Liver (tissue), 9 donors: ENCODE results near the gene ZFYVE9. TPM values are rescaled to one million over a fixed set of nuclear protein-coding genes. Genes with fewer than 3 reads are reported as not detected.

Experiments used
- DNase-seq: peaks from one replicate; pipeline ENCODE4 v3.0.0-alpha.2; 2017; ENCODE audit warnings: low spot score
- H3K27ac ChIP-seq, 2 donors: one replicate each; pipeline ENCODE4 v1.7.0; 2013; ENCODE audit warnings: inconsistent platforms in 2 of 2, low read length in 2 of 2, control low read depth in 1 of 2, low read depth in 1 of 2, mild to moderate bottlenecking in 1 of 2
- H3K27me3 ChIP-seq, 4 donors: one replicate each; pipeline versions ENCODE4 v1.6.1 to v1.7.0; 2013; ENCODE audit warnings: low read length in 3 of 4, inconsistent platforms in 1 of 4, mild to moderate bottlenecking in 1 of 4, moderate library complexity in 1 of 4; ENCODE audit not compliant: control insufficient read depth in 4 of 4, insufficient read depth in 4 of 4
- H3K36me3 ChIP-seq, 4 donors: one replicate each; pipeline versions ENCODE4 v1.6.1 to v1.7.0; 2013; ENCODE audit warnings: low read length in 3 of 4, mild to moderate bottlenecking in 3 of 4, low read depth in 1 of 4, moderate library complexity in 1 of 4; ENCODE audit not compliant: control insufficient read depth in 4 of 4, insufficient read depth in 3 of 4
- H3K4me1 ChIP-seq, 4 donors: one replicate each; pipeline versions ENCODE4 v1.6.1 to v1.7.0; 2013; ENCODE audit warnings: low read length in 3 of 4, mild to moderate bottlenecking in 3 of 4, moderate library complexity in 1 of 4; ENCODE audit not compliant: control insufficient read depth in 4 of 4, insufficient read depth in 4 of 4
- H3K4me3 ChIP-seq, 3 donors: one replicate each; pipeline versions ENCODE4 v1.6.1 to v1.7.0; 2013; ENCODE audit warnings: low read length in 3 of 3, control low read depth in 1 of 3, low read depth in 1 of 3, mild to moderate bottlenecking in 1 of 3
- H3K9ac ChIP-seq, 2 donors: one replicate each; pipeline ENCODE4 v1.7.0; 2013; ENCODE audit warnings: low read length in 2 of 2, mild to moderate bottlenecking in 2 of 2, moderate library complexity in 2 of 2, control low read depth in 1 of 2, low read depth in 1 of 2
- H3K9me3 ChIP-seq, 4 donors: one replicate each; pipeline versions ENCODE4 v1.6.1 to v1.7.0; 2013; ENCODE audit warnings: low read length in 3 of 4; ENCODE audit not compliant: control insufficient read depth in 4 of 4
- EGR1 ChIP-seq, 2 donors: IDR thresholded peaks; 2 replicates each; pipeline ENCODE4 v1.6.1; 2016 to 2018; ENCODE audit warnings: antibody characterized with exemption in 2 of 2, low read depth in 2 of 2
- FOXA1 ChIP-seq: IDR thresholded peaks from 2 replicates; pipeline ENCODE4 v1.6.1; 2016; ENCODE audit warnings: antibody characterized with exemption
- FOXA2 ChIP-seq: IDR thresholded peaks from 2 replicates; pipeline ENCODE4 v1.6.1; 2016; ENCODE audit warnings: antibody characterized with exemption
- GABPA ChIP-seq, 2 donors: IDR thresholded peaks in 1 of 2; conservative IDR thresholded peaks in 1 of 2; 2 replicates each; pipeline ENCODE4 v1.6.1; 2016; ENCODE audit warnings: antibody characterized with exemption in 2 of 2, mild to moderate bottlenecking in 1 of 2, moderate library complexity in 1 of 2
- HNF4A ChIP-seq, 2 donors: conservative IDR thresholded peaks; 2 replicates each; pipeline ENCODE4 v1.6.1; 2016; ENCODE audit warnings: antibody characterized with exemption in 2 of 2, mild to moderate bottlenecking in 2 of 2
- HNF4G ChIP-seq: IDR thresholded peaks from 2 replicates; pipeline ENCODE4 v1.6.1; 2016; ENCODE audit warnings: antibody characterized with exemption
- JUND ChIP-seq, 2 donors: IDR thresholded peaks; 2 replicates each; pipeline ENCODE4 v1.6.1; 2016; ENCODE audit warnings: antibody characterized with exemption in 2 of 2
- NR2F2 ChIP-seq: IDR thresholded peaks from 2 replicates; pipeline ENCODE4 v1.6.1; 2016; ENCODE audit warnings: antibody characterized with exemption
- RAD21 ChIP-seq, 2 donors: IDR thresholded peaks; 2 replicates each; pipeline ENCODE4 v1.6.1; 2016; ENCODE audit warnings: antibody characterized with exemption in 2 of 2, mild to moderate bottlenecking in 2 of 2
- TAF1 ChIP-seq: conservative IDR thresholded peaks from 2 replicates; pipeline ENCODE4 v1.6.1; 2016; ENCODE audit warnings: antibody characterized with exemption, mild to moderate bottlenecking
- YY1 ChIP-seq: IDR thresholded peaks from 2 replicates; pipeline ENCODE4 v1.6.1; 2016; ENCODE audit warnings: antibody characterized with exemption, mild to moderate bottlenecking
- WGBS: extraction: QIAGEN DNeasy Blood & Tissue Kit; methylation state at CpG from one replicate; pipeline ENCODE4 v1.1.7; 2013; 5-methylcytosine and 5-hydroxymethylcytosine counted together
- polyA plus RNA-seq, 2 donors: library from polyadenylated mRNA; stranded (reverse) in 1 of 2; unstranded in 1 of 2; fragments of 200-250 nt in 1 of 2; fragments of >200 nt in 1 of 2; fragmentation: Nextera tagmentation in 1 of 2; extraction: Ambion mirVana in 1 of 2; gene quantifications; one replicate each; pipeline versions ENCODE4 v1.2.1 to v1.2.3, GENCODE V29; 2013 to 2015
- total RNA-seq, 2 donors: library from RNA; depleted of rRNA; stranded (reverse); fragments of >200 nt; gene quantifications; one replicate each; pipeline ENCODE4 v1.2.3, GENCODE V29; 2014
- TF ChIP-seq, protein P1 (sequence below): IDR thresholded peaks from 2 replicates; pipeline ENCODE4 v1.6.1; 2016; ENCODE audit warnings: antibody characterized with exemption
- TF ChIP-seq, protein P2 (sequence below): IDR thresholded peaks from 2 replicates; pipeline ENCODE4 v1.6.1; 2016; ENCODE audit warnings: antibody characterized with exemption, mild to moderate bottlenecking
- TF ChIP-seq, protein P3 (sequence below): fragments of 150-350 bp; IDR thresholded peaks from 2 replicates; pipeline ENCODE4 v1.5.1; 2017; ENCODE audit warnings: improper control_type of control experiment, low read depth, low read length; ENCODE audit not compliant: missing input control
- TF ChIP-seq, protein P4 (sequence below): IDR thresholded peaks from 2 replicates; pipeline ENCODE4 v1.6.1; 2016; ENCODE audit warnings: antibody characterized with exemption
- TF ChIP-seq, protein P5 (sequence below): IDR thresholded peaks from 2 replicates; pipeline ENCODE4 v1.6.1; 2016; ENCODE audit warnings: antibody characterized with exemption
- donor health status: healthy.
- donor health status: healthy.
- donor health status: healthy.
- donor health status: healthy.
- donor health status: healthy.

Gene ZFYVE9
- total and polyA plus RNA-seq, 4 donors = 3.8 to 20.9 (median 7.7) TPM

- Histone ChIP-seq H3K27me3 (no peaks in the 10 kb centered on the region), H3K9me3 (no peaks in the 10 kb centered on the region), H3K9ac (no peak overlapping the region), H3K4me3 (no peak overlapping the region), H3K36me3 (peaks cover 0 to 4% (median 0%) of the 10 kb centered on the region in 4 donors), H3K4me1 (peaks cover 0 to 5% (median 3%) of the 10 kb centered on the region in 4 donors), H3K27ac (no peak overlapping the region)
- TF ChIP-seq, protein P1, sequence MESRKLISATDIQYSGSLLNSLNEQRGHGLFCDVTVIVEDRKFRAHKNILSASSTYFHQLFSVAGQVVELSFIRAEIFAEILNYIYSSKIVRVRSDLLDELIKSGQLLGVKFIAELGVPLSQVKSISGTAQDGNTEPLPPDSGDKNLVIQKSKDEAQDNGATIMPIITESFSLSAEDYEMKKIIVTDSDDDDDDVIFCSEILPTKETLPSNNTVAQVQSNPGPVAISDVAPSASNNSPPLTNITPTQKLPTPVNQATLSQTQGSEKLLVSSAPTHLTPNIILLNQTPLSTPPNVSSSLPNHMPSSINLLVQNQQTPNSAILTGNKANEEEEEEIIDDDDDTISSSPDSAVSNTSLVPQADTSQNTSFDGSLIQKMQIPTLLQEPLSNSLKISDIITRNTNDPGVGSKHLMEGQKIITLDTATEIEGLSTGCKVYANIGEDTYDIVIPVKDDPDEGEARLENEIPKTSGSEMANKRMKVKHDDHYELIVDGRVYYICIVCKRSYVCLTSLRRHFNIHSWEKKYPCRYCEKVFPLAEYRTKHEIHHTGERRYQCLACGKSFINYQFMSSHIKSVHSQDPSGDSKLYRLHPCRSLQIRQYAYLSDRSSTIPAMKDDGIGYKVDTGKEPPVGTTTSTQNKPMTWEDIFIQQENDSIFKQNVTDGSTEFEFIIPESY = no peak
- TF ChIP-seq HNF4G = no peak
- TF ChIP-seq, protein P2, sequence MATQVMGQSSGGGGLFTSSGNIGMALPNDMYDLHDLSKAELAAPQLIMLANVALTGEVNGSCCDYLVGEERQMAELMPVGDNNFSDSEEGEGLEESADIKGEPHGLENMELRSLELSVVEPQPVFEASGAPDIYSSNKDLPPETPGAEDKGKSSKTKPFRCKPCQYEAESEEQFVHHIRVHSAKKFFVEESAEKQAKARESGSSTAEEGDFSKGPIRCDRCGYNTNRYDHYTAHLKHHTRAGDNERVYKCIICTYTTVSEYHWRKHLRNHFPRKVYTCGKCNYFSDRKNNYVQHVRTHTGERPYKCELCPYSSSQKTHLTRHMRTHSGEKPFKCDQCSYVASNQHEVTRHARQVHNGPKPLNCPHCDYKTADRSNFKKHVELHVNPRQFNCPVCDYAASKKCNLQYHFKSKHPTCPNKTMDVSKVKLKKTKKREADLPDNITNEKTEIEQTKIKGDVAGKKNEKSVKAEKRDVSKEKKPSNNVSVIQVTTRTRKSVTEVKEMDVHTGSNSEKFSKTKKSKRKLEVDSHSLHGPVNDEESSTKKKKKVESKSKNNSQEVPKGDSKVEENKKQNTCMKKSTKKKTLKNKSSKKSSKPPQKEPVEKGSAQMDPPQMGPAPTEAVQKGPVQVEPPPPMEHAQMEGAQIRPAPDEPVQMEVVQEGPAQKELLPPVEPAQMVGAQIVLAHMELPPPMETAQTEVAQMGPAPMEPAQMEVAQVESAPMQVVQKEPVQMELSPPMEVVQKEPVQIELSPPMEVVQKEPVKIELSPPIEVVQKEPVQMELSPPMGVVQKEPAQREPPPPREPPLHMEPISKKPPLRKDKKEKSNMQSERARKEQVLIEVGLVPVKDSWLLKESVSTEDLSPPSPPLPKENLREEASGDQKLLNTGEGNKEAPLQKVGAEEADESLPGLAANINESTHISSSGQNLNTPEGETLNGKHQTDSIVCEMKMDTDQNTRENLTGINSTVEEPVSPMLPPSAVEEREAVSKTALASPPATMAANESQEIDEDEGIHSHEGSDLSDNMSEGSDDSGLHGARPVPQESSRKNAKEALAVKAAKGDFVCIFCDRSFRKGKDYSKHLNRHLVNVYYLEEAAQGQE = no peak
- 57% methylated on average over 3 of the region's 3 CpGs for WGBS
- DNase-seq = no peak
Observed at GRCh38 chr1:52268372-52268771, 126.5 kb downstream of the ZFYVE9 start.

- no peaks in the 10 kb centered on the region for H3K27me3 ChIP-seq
- DNase-seq = no peak
- no peaks in the 10 kb centered on the region for H3K9me3 ChIP-seq
- H3K9ac ChIP-seq = no peak overlapping the region
- TF ChIP-seq FOXA2 (no peak), FOXA1 (no peak)
- peaks cover 0 to 3% (median under 1%) of the 10 kb centered on the region in 4 donors for H3K36me3 ChIP-seq
- no peaks in the 10 kb centered on the region for H3K4me1 ChIP-seq
- no peak overlapping the region for H3K27ac ChIP-seq
- H3K4me3 ChIP-seq = no peak overlapping the region
- 81% methylated on average over 2 of the region's 2 CpGs for WGBS
Observed at GRCh38 chr1:52281518-52281917, 139.6 kb downstream of the ZFYVE9 start.

DNA sequence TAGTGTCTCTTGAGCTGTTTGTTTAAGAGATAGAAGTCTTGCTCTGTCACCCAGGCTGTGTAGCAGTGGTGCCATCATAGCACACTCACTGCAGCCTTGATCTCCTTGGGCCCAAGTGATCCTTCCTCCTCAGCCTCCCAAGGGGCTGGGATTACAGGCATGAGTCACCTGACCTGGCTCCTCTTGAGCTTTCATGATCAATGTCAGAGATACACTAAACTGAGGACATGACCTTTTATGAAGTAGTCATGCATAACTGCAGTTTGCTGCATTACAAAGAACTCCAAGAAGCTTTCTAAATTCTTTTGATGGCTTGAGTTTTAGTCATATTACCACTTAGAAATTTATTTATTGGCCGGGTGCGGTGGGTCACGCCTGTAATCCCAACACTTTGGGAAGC, 146.4 kb downstream of the ZFYVE9 start:
- H3K36me3 ChIP-seq = peaks cover 0 to 2% (median 0%) of the 10 kb centered on the region in 4 donors
- H3K27me3 ChIP-seq = no peaks in the 10 kb centered on the region
- no peaks in the 10 kb centered on the region for H3K4me1 ChIP-seq
- H3K9me3 ChIP-seq = no peaks in the 10 kb centered on the region
- no peak overlapping the region for H3K4me3 ChIP-seq
- H3K27ac ChIP-seq = no peak overlapping the region
- no peak for DNase-seq
- no peak overlapping the region for H3K9ac ChIP-seq
- WGBS = 99% methylated on average over 3 of the region's 3 CpGs
- TF ChIP-seq, protein P2 = no peak
- TF ChIP-seq, protein P3, sequence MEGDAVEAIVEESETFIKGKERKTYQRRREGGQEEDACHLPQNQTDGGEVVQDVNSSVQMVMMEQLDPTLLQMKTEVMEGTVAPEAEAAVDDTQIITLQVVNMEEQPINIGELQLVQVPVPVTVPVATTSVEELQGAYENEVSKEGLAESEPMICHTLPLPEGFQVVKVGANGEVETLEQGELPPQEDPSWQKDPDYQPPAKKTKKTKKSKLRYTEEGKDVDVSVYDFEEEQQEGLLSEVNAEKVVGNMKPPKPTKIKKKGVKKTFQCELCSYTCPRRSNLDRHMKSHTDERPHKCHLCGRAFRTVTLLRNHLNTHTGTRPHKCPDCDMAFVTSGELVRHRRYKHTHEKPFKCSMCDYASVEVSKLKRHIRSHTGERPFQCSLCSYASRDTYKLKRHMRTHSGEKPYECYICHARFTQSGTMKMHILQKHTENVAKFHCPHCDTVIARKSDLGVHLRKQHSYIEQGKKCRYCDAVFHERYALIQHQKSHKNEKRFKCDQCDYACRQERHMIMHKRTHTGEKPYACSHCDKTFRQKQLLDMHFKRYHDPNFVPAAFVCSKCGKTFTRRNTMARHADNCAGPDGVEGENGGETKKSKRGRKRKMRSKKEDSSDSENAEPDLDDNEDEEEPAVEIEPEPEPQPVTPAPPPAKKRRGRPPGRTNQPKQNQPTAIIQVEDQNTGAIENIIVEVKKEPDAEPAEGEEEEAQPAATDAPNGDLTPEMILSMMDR = no peak
- TF ChIP-seq YY1 = no peak
- TF ChIP-seq, protein P4, sequence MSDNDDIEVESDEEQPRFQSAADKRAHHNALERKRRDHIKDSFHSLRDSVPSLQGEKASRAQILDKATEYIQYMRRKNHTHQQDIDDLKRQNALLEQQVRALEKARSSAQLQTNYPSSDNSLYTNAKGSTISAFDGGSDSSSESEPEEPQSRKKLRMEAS = no peak
- TF ChIP-seq, protein P5, sequence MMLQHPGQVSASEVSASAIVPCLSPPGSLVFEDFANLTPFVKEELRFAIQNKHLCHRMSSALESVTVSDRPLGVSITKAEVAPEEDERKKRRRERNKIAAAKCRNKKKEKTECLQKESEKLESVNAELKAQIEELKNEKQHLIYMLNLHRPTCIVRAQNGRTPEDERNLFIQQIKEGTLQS = no peak
- TF ChIP-seq HNF4G = no peak
- TF ChIP-seq GABPA (IDR thresholded peaks at IDR 0.05 in 1 of 2, conservative IDR thresholded peaks at IDR 0.05 in 1 of 2) = no peak
- no peak for TF ChIP-seq FOXA2
- TF ChIP-seq HNF4A (conservative IDR thresholded peaks at IDR 0.05) = no peak
- TF ChIP-seq NR2F2 = no peak
- TF ChIP-seq EGR1 (IDR thresholded peaks at IDR 0.05; ENCODE audit: low read depth in 2 of 2) = no peak
- TF ChIP-seq TAF1 = no peak
- no peak for TF ChIP-seq JUND (IDR thresholded peaks at IDR 0.05)
- TF ChIP-seq FOXA1 = no peak
- TF ChIP-seq RAD21 (IDR thresholded peaks at IDR 0.05) = no peak
